Smooth muscle cell (in vitro differentiated cells): Measurements from ENCODE around the gene SHLD2. TPM values are rescaled to one million over a fixed set of nuclear protein-coding genes. Genes with fewer than 3 reads are reported as not detected.
A peak's percentile ranks its signal among the peaks of the same experiment; 100 is the strongest.
"Not testable (repeated sequence)": the region's sequence is repeated elsewhere in the genome, so short reads cannot be mapped to it uniquely, and the experiment has no call there.

Source experiments
- DNase-seq: peaks from one replicate; lab custom pipeline; 2025; ENCODE audit not compliant: unreplicated experiment; lab: John Stamatoyannopoulos, UW
- H2AFZ ChIP-seq: fragments of 200-600 bp; sonication (generic); 2 replicates; pipeline ENCODE4 v1.6.0; 2016; ENCODE audit warnings: antibody characterized with exemption, low read depth, mild to moderate bottlenecking
- H3F3A ChIP-seq: fragments of 200-600 bp; sonication (generic); 2 replicates; pipeline ENCODE4 v1.6.0; 2017; ENCODE audit warnings: antibody characterized with exemption, low read depth
- H3K27ac ChIP-seq: fragments of 200-600 bp; sonication (generic); 2 replicates; pipeline ENCODE4 v1.5.1; 2016; ENCODE audit warnings: low read depth, mild to moderate bottlenecking
- H3K27me3 ChIP-seq: fragments of 200-600 bp; sonication (generic); 2 replicates; pipeline ENCODE4 v1.6.1; 2016; ENCODE audit warnings: low read depth, mild to moderate bottlenecking
- H3K36me3 ChIP-seq: fragments of 200-600 bp; sonication (generic); 2 replicates; pipeline ENCODE4 v1.5.1; 2016; ENCODE audit warnings: low read depth
- H3K4me1 ChIP-seq: fragments of 200-600 bp; sonication (generic); 2 replicates; pipeline ENCODE4 v1.5.1; 2016; ENCODE audit warnings: low read depth
- H3K4me2 ChIP-seq: fragments of 200-600 bp; sonication (generic); 2 replicates; pipeline ENCODE4 v1.6.0; 2016; ENCODE audit warnings: mild to moderate bottlenecking
- H3K4me3 ChIP-seq: fragments of 200-600 bp; sonication (generic); 2 replicates; pipeline ENCODE4 v1.5.1; 2016; ENCODE audit warnings: mild to moderate bottlenecking
- H3K79me2 ChIP-seq: fragments of 200-600 bp; sonication (generic); 2 replicates; pipeline ENCODE4 v1.6.0; 2016; ENCODE audit warnings: low read depth, mild to moderate bottlenecking
- H3K9ac ChIP-seq: fragments of 200-600 bp; sonication (generic); 2 replicates; pipeline ENCODE4 v1.6.0; 2016; ENCODE audit warnings: low read depth
- H3K9me3 ChIP-seq: fragments of 200-600 bp; sonication (generic); replicated peaks from 2 replicates; pipeline ENCODE4 v1.5.1; 2016; ENCODE audit warnings: low read depth
- H4K20me1 ChIP-seq: fragments of 200-600 bp; sonication (generic); 2 replicates; pipeline ENCODE4 v1.6.0; 2016; ENCODE audit warnings: low read depth
- WGBS: methylation state at CpG from one replicate; pipeline ENCODE4 v1.1.7; 2016; ENCODE audit warnings: low lambda C conversion rate; 5-methylcytosine and 5-hydroxymethylcytosine counted together
- polyA plus RNA-seq: library from polyadenylated mRNA; unstranded; fragments of >200 nt; fragmentation: Nextera tagmentation; extraction: Ambion mirVana; gene quantifications from 2 replicates; pipeline ENCODE4 v1.2.1, GENCODE V29; 2016
- total RNA-seq: library from RNA; depleted of rRNA; stranded (reverse); fragments of >200 nt; gene quantifications from 2 replicates; pipeline ENCODE4 v1.2.3, GENCODE V29; 2014

The SHLD2 gene
- total and polyA plus RNA-seq, 2 experiments from 2014 or later = 10.4 to 20.0 TPM

- H3K27ac ChIP-seq, H3K27me3 ChIP-seq, H3K9me3 ChIP-seq, H3K4me1 ChIP-seq, H3K9ac ChIP-seq, H2AFZ ChIP-seq, H3K4me3 ChIP-seq, H3F3A ChIP-seq, DNase-seq, H3K36me3 ChIP-seq, H3K4me2 ChIP-seq, H4K20me1 ChIP-seq, H3K79me2 ChIP-seq: not testable (repeated sequence)
- WGBS = 95% methylated on average over 4 of the region's 4 CpGs
Measured at GRCh38 chr10:87206922-87207321, 111.9 kb downstream of the SHLD2 start.

- H3K4me3 ChIP-seq, H3K27me3 ChIP-seq, H3F3A ChIP-seq, DNase-seq, H2AFZ ChIP-seq, H3K4me2 ChIP-seq, H3K4me1 ChIP-seq, H3K79me2 ChIP-seq, H3K9ac ChIP-seq, H3K36me3 ChIP-seq, H3K9me3 ChIP-seq, H4K20me1 ChIP-seq: not testable (repeated sequence)
- peak overlapping the region; percentile 57 for H3K27ac ChIP-seq
- WGBS = 55% methylated on average over 5 of the region's 5 CpGs
Measured at GRCh38 chr10:87210309-87210708, 115.3 kb downstream of the SHLD2 start.

DNA sequence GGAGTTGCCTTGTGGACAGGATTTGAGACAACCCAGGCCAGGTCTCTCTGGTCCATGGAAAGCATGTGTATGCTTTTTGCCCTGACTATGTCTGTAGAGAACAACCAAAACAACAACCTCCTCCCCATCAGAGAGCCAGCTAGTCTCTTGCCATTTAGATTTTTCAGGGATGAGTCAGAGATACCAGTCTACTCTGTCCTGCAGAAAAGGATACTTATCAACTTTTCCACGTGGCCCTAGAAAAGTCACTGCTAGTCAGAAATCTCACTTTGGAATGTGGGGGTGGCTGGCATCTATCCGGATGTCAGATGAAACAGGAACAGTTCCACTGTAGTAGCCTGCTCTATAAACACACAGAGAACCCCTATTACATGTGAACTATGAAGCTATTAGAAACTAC, 116.8 kb downstream of the SHLD2 start:
- H2AFZ ChIP-seq, H3K4me2 ChIP-seq, H4K20me1 ChIP-seq, H3K79me2 ChIP-seq, DNase-seq, H3K36me3 ChIP-seq, H3K9ac ChIP-seq, H3K4me1 ChIP-seq, H3K27me3 ChIP-seq, H3F3A ChIP-seq, H3K9me3 ChIP-seq, H3K4me3 ChIP-seq: not testable (repeated sequence)
- H3K27ac ChIP-seq = peak overlapping the region; percentile 57
- 0% methylated on average over 2 of the region's 2 CpGs for WGBS

GRCh38 chr10:87213150-87213765, 118.3 kb downstream of the SHLD2 start:
- H3K4me3 ChIP-seq, H3K4me2 ChIP-seq, H3K27ac ChIP-seq, H3K4me1 ChIP-seq, H2AFZ ChIP-seq, H3K9ac ChIP-seq, H4K20me1 ChIP-seq, H3K36me3 ChIP-seq, H3K27me3 ChIP-seq, H3K79me2 ChIP-seq, H3K9me3 ChIP-seq, DNase-seq, H3F3A ChIP-seq: not testable (repeated sequence)
- 82% methylated on average over 7 of the region's 8 CpGs for WGBS

- not testable (repeated sequence) for H3K4me3 ChIP-seq, H3K36me3 ChIP-seq, H3K79me2 ChIP-seq, DNase-seq, H3K9ac ChIP-seq, H3K9me3 ChIP-seq, H3F3A ChIP-seq, H3K4me2 ChIP-seq, H2AFZ ChIP-seq, H3K27me3 ChIP-seq, H3K4me1 ChIP-seq, H3K27ac ChIP-seq, H4K20me1 ChIP-seq
- 92% methylated on average over 21 of the region's 21 CpGs for WGBS
Measured at GRCh38 chr10:87213806-87214205, 118.8 kb downstream of the SHLD2 start.

DNA sequence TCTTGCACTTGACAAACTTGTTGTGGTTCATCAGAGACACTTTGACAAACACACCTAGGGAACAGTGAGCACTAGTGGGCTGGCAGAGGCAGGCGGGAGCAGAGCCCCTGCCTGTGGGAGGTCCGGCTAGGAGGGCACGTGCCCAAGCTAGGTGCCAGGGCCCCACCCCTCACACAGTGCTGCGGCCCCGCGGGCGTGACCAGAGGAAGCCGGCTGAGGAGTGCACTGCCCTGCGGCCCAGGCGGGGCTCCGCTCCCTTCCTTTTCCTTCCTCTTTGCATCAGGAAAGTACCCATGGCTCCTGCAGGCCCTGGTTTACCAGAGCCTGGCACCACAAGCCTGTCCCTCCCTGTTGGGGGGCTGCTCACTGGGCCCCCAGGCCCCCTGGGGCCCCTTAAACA, 121.1 kb downstream of the SHLD2 start:
- not testable (repeated sequence) for H3K27ac ChIP-seq, H4K20me1 ChIP-seq, H3K9me3 ChIP-seq, H2AFZ ChIP-seq, H3K36me3 ChIP-seq, H3K27me3 ChIP-seq, H3K4me1 ChIP-seq, H3K4me2 ChIP-seq, H3K4me3 ChIP-seq, DNase-seq, H3K9ac ChIP-seq, H3F3A ChIP-seq, H3K79me2 ChIP-seq
- 95% methylated on average over 11 of the region's 11 CpGs for WGBS

- not testable (repeated sequence) for H3K9ac ChIP-seq, H3K79me2 ChIP-seq, H3K9me3 ChIP-seq, H3F3A ChIP-seq, H3K27ac ChIP-seq, H2AFZ ChIP-seq, H4K20me1 ChIP-seq, H3K27me3 ChIP-seq, DNase-seq, H3K4me2 ChIP-seq, H3K4me3 ChIP-seq, H3K4me1 ChIP-seq, H3K36me3 ChIP-seq
- WGBS = 92% methylated on average over 1 of the region's 5 CpGs
Measured at GRCh38 chr10:87219370-87219769, 124.4 kb downstream of the SHLD2 start.

DNA sequence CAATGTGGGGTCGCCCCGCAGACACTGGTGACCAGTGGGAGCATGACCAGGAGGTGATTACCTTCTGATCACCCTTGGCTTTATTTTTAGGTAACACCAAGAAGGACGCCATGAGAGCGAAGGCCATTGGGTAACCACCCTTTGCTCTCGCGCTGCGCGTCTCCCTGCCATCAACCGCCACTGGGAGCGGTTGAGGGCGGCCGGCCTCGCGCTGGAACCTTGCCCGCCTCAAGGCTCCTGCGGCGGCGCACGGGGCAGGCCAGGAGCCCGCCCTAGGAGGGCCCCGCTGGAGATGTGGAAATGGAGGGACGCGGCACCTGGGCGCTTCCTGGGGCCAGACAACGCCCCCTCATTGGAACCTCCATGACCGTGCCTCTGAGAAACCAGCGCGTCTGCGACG, 127.8 kb downstream of the SHLD2 start:
- WGBS = over 99% methylated on average over 17 of the region's 30 CpGs
- not testable (repeated sequence) for H3K79me2 ChIP-seq, H3K27me3 ChIP-seq, H3K27ac ChIP-seq, H2AFZ ChIP-seq, H3K4me1 ChIP-seq, H3K9me3 ChIP-seq, H3K4me2 ChIP-seq, H4K20me1 ChIP-seq, H3K36me3 ChIP-seq, H3K4me3 ChIP-seq, H3K9ac ChIP-seq, H3F3A ChIP-seq, DNase-seq

DNA sequence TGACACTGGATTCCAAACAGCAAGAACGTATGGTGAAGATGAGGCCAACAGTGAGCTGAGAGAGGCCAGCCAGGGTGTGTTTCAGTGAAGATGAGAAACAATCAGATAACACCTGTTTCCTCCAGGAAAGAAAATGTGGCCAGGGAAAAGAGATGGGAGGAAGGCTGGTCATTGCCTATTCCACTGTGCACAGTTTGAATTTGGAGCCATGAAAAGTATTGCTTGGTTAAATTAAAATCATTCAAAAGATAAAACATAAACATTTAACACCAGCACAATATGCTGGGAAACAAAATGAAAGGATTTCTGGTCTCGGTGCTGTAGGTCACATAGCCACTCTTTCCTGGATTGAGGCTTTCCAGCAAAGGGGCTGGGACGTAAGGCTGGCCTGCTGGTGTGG, 130.1 kb downstream of the SHLD2 start, which contains the start of gene NUTM2A:
TSS of gene NUTM2A (plus strand) at position 301 of the 400 bp plus-strand sequence. CDS start 383 bp downstream, outside the sequence.
- H3K27ac ChIP-seq, H3K36me3 ChIP-seq, H3K9me3 ChIP-seq, H3K27me3 ChIP-seq, H3K4me1 ChIP-seq, H3K9ac ChIP-seq, H3K79me2 ChIP-seq, H2AFZ ChIP-seq, H3K4me3 ChIP-seq, H3F3A ChIP-seq, H3K4me2 ChIP-seq, H4K20me1 ChIP-seq, DNase-seq: not testable (repeated sequence)
- WGBS = no CpG with 5 or more reads among the region's 3 CpGs
